SK-N-SH (cell line): ENCODE data around the gene MROH7. TPM values are rescaled to one million over a fixed set of nuclear protein-coding genes. Genes with fewer than 3 reads are reported as not detected.

ENCODE experiments used
- CTCF ChIA-PET: fragments of 300-600, 350-600 bp; formaldehyde crosslinking; extraction: SDS; loops from one replicate; lab custom pipeline; 2021; lab: Yijun Ruan, JAX
- POLR2A ChIA-PET: fragments of 350-600 bp; sonication (Branson Sonifier 250); formaldehyde crosslinking; extraction: SDS; loops from one replicate; lab custom pipeline; 2020; ENCODE audit warnings: antibody characterized with exemption, inconsistent platforms; lab: Yijun Ruan, JAX
- DNase-seq: peaks from one replicate; pipeline ENCODE4 v3.0.0; 2012
- H2AFZ ChIP-seq: fragments of 200-600 bp; sonication (generic); 2 replicates; pipeline ENCODE4 v1.8.1; 2016; ENCODE audit warnings: antibody characterized with exemption, mild to moderate bottlenecking, low read depth
- H3F3A ChIP-seq: fragments of 200-600 bp; sonication (generic); replicated peaks from 2 replicates; pipeline ENCODE3; 2016; ENCODE audit warnings: antibody characterized with exemption, mild to moderate bottlenecking; ENCODE audit not compliant: insufficient read depth
- H3K27ac ChIP-seq, 2 experiments: fragments of 200-500 bp in 1 of 2; fragments of 200-600 bp in 1 of 2; sonication (Bioruptor generic) in 1 of 2; sonication (generic), shearing (Covaris generic) in 1 of 2; 2 replicates each; pipeline versions ENCODE4 v1.5.1 to v1.6.1; 2014 to 2016; ENCODE audit warnings: low read depth in 2 of 2, inconsistent platforms in 1 of 2, low read length in 1 of 2, mild to moderate bottlenecking in 1 of 2, mixed read lengths in 1 of 2
- H3K27me3 ChIP-seq: fragments of 200-600 bp; sonication (generic), shearing (Covaris generic); 2 replicates; pipeline ENCODE4 v1.6.1; 2016; ENCODE audit warnings: mixed run types; ENCODE audit not compliant: insufficient read depth
- H3K36me3 ChIP-seq, 2 experiments: fragments of 200-500 bp in 1 of 2; fragments of 200-600 bp in 1 of 2; sonication (Bioruptor generic) in 1 of 2; sonication (generic) in 1 of 2; replicated peaks in 1 of 2; 2 replicates each; pipeline versions ENCODE3 to v1.5.1; 2014 to 2016; ENCODE audit warnings: low read length in 1 of 2, mild to moderate bottlenecking in 1 of 2; ENCODE audit not compliant: insufficient read depth in 2 of 2, control insufficient read depth in 1 of 2
- H3K4me1 ChIP-seq, 2 experiments: fragments of 200-500 bp in 1 of 2; fragments of 200-600 bp in 1 of 2; sonication (Bioruptor generic) in 1 of 2; sonication (generic), shearing (Covaris generic) in 1 of 2; 2 replicates each; pipeline versions ENCODE4 v1.5.1 to v1.6.1; 2014 to 2016; ENCODE audit warnings: low read depth in 1 of 2, low read length in 1 of 2, mixed run types in 1 of 2; ENCODE audit not compliant: insufficient read depth in 2 of 2, control insufficient read depth in 1 of 2
- H3K4me2 ChIP-seq: fragments of 200-600 bp; sonication (generic), shearing (Covaris generic); 2 replicates; pipeline ENCODE4 v1.6.1; 2017; ENCODE audit warnings: mixed run types
- H3K4me3 ChIP-seq, 2 experiments: fragments of 200-500 bp in 1 of 2; fragments of 200-600 bp in 1 of 2; sonication (Bioruptor generic) in 1 of 2; sonication (generic), shearing (Covaris generic) in 1 of 2; 2 replicates each; pipeline versions ENCODE4 v1.5.1 to v1.8.1; 2014 to 2016; ENCODE audit warnings: low read depth in 2 of 2, inconsistent platforms in 1 of 2, low read length in 1 of 2, mild to moderate bottlenecking in 1 of 2, mixed read lengths in 1 of 2, moderate library complexity in 1 of 2
- H3K79me2 ChIP-seq: fragments of 200-600 bp; sonication (generic); 2 replicates; pipeline ENCODE4 v1.8.1; 2017; ENCODE audit warnings: mild to moderate bottlenecking; ENCODE audit not compliant: insufficient read depth
- H3K9ac ChIP-seq: fragments of 200-600 bp; sonication (generic); 2 replicates; pipeline ENCODE4 v1.6.1; 2017; ENCODE audit warnings: mixed run types
- H3K9me2 ChIP-seq: fragments of 200-600 bp; sonication (generic); 2 replicates; pipeline ENCODE4 v1.6.1; 2017; ENCODE audit warnings: mixed run types
- H3K9me3 ChIP-seq: fragments of 200-600 bp; sonication (generic); 2 replicates; pipeline ENCODE4 v1.6.1; 2017; ENCODE audit warnings: mixed run types, mild to moderate bottlenecking, moderate library complexity
- H4K20me1 ChIP-seq: fragments of 200-600 bp; sonication (generic); 2 replicates; pipeline ENCODE4 v1.6.1; 2017; ENCODE audit warnings: mild to moderate bottlenecking, mixed run types; ENCODE audit not compliant: insufficient read depth
- CHD2 ChIP-seq: fragments of 150-350 bp; IDR thresholded peaks from 2 replicates; pipeline ENCODE4 v1.6.1; 2018; ENCODE audit warnings: low read length; ENCODE audit not compliant: partially characterized antibody
- CTCF ChIP-seq: fragments of 200-600 bp; sonication (generic); IDR thresholded peaks from 2 replicates; pipeline ENCODE4 v1.6.1; 2017; ENCODE audit warnings: antibody characterized with exemption, mild to moderate bottlenecking, moderate library complexity
- EP300 ChIP-seq, 2 experiments: IDR thresholded peaks; 2 replicates each; pipeline versions ENCODE4 v1.4.0 to v1.6.1; 2012; ENCODE audit warnings: borderline replicate concordance in 1 of 2, low read depth in 1 of 2, low read length in 1 of 2
- FOXM1 ChIP-seq: IDR thresholded peaks from 2 replicates; pipeline ENCODE4 v1.4.0; 2012; ENCODE audit warnings: low read depth, mild to moderate bottlenecking
- MAX ChIP-seq: IDR thresholded peaks from 2 replicates; pipeline ENCODE4 v1.4.0; 2012; ENCODE audit warnings: low read depth
- NFIC ChIP-seq: IDR thresholded peaks from 2 replicates; pipeline ENCODE4 v1.4.0; 2012; ENCODE audit warnings: borderline replicate concordance
- RAD21 ChIP-seq: IDR thresholded peaks from 2 replicates; pipeline ENCODE4 v1.6.1; 2012; ENCODE audit warnings: mild to moderate bottlenecking, low read length
- RFX5 ChIP-seq: IDR thresholded peaks from 2 replicates; pipeline ENCODE4 v1.6.1; 2012; ENCODE audit warnings: mild to moderate bottlenecking, improper control_type of control experiment, low read length
- TAF1 ChIP-seq: IDR thresholded peaks from 2 replicates; pipeline ENCODE4 v1.6.1; 2012; ENCODE audit warnings: low read depth, mild to moderate bottlenecking, low read length, moderate library complexity, borderline replicate concordance
- TEAD4 ChIP-seq: IDR thresholded peaks from 2 replicates; pipeline ENCODE4 v1.4.0; 2012; ENCODE audit warnings: mild to moderate bottlenecking, borderline replicate concordance; ENCODE audit not compliant: insufficient read depth
- WGBS: methylation state at CpG from one replicate; pipeline ENCODE4 v1.1.6; 2017; ENCODE audit warnings: low lambda C conversion rate; 5-methylcytosine and 5-hydroxymethylcytosine counted together
- polyA plus RNA-seq, 3 experiments: library from polyadenylated mRNA; depleted of rRNA; stranded (reverse); fragments of >200 nt; gene quantifications; 2 replicates each; pipeline ENCODE4 v1.2.3, GENCODE V29; 2012
- TF ChIP-seq, protein P1 (sequence below): fragments of 150-350 bp; IDR thresholded peaks from 2 replicates; pipeline ENCODE4 v1.6.1; 2016; ENCODE audit warnings: mild to moderate bottlenecking, low read depth, low read length
- TF ChIP-seq, protein P2 (sequence below): IDR thresholded peaks from 2 replicates; pipeline ENCODE4 v1.6.1; 2012; ENCODE audit warnings: mild to moderate bottlenecking, low read depth, low read length, moderate library complexity

Gene MROH7
- polyA plus RNA-seq (2012; rRNA removed), result 0.51 and 0.52 TPM in 2 replicates
- polyA plus RNA-seq (2012; cell fraction: cytosol; rRNA removed), result 0.06 and 0.07 TPM in 2 replicates
- polyA plus RNA-seq (2012; cell fraction: nucleus; rRNA removed), result 7.3 and 8.1 TPM in 2 replicates

- no peak within 1 kb of the TSS for H3K27ac ChIP-seq
- H3K27me3 ChIP-seq, result no peaks in the 10 kb centered on the region
- H3K9me3 ChIP-seq, result 0 out of 2 replicates have a peak, but pooled peaks cover 7% of the 10 kb centered on the region
- no peak within 1 kb of the TSS for H3K4me2 ChIP-seq
- no peaks in the 10 kb centered on the region for H3K4me1 ChIP-seq
- TF ChIP-seq FOXM1 (no peak), RAD21 (no peak), CTCF (no peak), NFIC (no peak), TEAD4 (no peak), RFX5 (no peak), MAX (no peak), TAF1 (no peak), EP300 (IDR thresholded peaks at IDR 0.05; ENCODE audit: borderline replicate concordance in 1 of 2, low read depth in 1 of 2, low read length in 1 of 2) (no peak), CHD2 (no peak)
- TF ChIP-seq, protein P1, sequence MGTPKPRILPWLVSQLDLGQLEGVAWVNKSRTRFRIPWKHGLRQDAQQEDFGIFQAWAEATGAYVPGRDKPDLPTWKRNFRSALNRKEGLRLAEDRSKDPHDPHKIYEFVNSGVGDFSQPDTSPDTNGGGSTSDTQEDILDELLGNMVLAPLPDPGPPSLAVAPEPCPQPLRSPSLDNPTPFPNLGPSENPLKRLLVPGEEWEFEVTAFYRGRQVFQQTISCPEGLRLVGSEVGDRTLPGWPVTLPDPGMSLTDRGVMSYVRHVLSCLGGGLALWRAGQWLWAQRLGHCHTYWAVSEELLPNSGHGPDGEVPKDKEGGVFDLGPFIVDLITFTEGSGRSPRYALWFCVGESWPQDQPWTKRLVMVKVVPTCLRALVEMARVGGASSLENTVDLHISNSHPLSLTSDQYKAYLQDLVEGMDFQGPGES, result no peak
- TF ChIP-seq, protein P2, sequence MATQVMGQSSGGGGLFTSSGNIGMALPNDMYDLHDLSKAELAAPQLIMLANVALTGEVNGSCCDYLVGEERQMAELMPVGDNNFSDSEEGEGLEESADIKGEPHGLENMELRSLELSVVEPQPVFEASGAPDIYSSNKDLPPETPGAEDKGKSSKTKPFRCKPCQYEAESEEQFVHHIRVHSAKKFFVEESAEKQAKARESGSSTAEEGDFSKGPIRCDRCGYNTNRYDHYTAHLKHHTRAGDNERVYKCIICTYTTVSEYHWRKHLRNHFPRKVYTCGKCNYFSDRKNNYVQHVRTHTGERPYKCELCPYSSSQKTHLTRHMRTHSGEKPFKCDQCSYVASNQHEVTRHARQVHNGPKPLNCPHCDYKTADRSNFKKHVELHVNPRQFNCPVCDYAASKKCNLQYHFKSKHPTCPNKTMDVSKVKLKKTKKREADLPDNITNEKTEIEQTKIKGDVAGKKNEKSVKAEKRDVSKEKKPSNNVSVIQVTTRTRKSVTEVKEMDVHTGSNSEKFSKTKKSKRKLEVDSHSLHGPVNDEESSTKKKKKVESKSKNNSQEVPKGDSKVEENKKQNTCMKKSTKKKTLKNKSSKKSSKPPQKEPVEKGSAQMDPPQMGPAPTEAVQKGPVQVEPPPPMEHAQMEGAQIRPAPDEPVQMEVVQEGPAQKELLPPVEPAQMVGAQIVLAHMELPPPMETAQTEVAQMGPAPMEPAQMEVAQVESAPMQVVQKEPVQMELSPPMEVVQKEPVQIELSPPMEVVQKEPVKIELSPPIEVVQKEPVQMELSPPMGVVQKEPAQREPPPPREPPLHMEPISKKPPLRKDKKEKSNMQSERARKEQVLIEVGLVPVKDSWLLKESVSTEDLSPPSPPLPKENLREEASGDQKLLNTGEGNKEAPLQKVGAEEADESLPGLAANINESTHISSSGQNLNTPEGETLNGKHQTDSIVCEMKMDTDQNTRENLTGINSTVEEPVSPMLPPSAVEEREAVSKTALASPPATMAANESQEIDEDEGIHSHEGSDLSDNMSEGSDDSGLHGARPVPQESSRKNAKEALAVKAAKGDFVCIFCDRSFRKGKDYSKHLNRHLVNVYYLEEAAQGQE, result no peak
- no peaks in the 10 kb centered on the region for H3K36me3 ChIP-seq
- no peaks in the 10 kb centered on the region for H3K9me2 ChIP-seq
- DNase-seq, result no peak
- WGBS, result 45% methylated on average over 8 of the region's 8 CpGs
- H3K4me3 ChIP-seq, result no peak within 1 kb of the TSS
- H3K79me2 ChIP-seq, result no peaks in the 10 kb centered on the region
- CTCF ChIA-PET, result no interaction called here
- POLR2A ChIA-PET, result no interaction called here
- no peak within 1 kb of the TSS for H3K9ac ChIP-seq
- H2AFZ ChIP-seq, result no peak within 1 kb of the TSS
- H4K20me1 ChIP-seq, result no peaks in the 10 kb centered on the region
- no peaks in the 10 kb centered on the region for H3F3A ChIP-seq
These were observed at the start of gene MROH7 for GRCh38 chr1:54640863-54641836. Gene MROH7, plus strand, starts transcription at chr1:54641786. Its CDS starts 11,141 bp downstream, at chr1:54652927.
